T-cell (primary cell): ENCODE results near the gene MPZL2. TPM values are rescaled to one million over a fixed set of nuclear protein-coding genes. Genes with fewer than 3 reads are reported as not detected.
"Not testable (repeated sequence)": the region's sequence is repeated elsewhere in the genome, so short reads cannot be mapped to it uniquely, and the experiment has no call there.

Source experiments
- ATAC-seq, 4 experiments: fragments of 200-7000 bp in 3 of 4; fragments of 150-1000 bp in 1 of 4; cut with Tn5 transposase; replicated peaks in 1 of 4; 1 replicate in 3 of 4; 2 replicates in 1 of 4; pipeline ENCODE4 v1.10.0; 2021; ENCODE audit warnings: moderate library complexity in 3 of 4, mild to moderate bottlenecking in 2 of 4, moderate number of reproducible peaks in 1 of 4
- CTCF ChIA-PET, 2 donors: fragments of 300-600 bp; sonication (Branson Sonifier 250); formaldehyde crosslinking; loops; one replicate each; lab custom pipeline; 2022; ENCODE audit warnings: antibody characterized with exemption in 2 of 2; lab: Charles Lee
- POLR2A ChIA-PET, 2 donors: fragments of 300-600 bp; sonication (Branson Sonifier 250); formaldehyde crosslinking; loops; one replicate each; lab custom pipeline; 2022; ENCODE audit warnings: antibody characterized with exemption in 2 of 2; lab: Charles Lee
- DNase-seq, 35 experiments: peaks; one replicate each; pipeline versions ENCODE4 v3.0.0 to v3.0.0-alpha.2; 2013 to 2023
- H3K27ac ChIP-seq: one replicate; pipeline ENCODE4 v1.5.1; 2013; ENCODE audit warnings: low read length
- H3K27me3 ChIP-seq, 2 experiments: replicated peaks in 1 of 2; 1 replicate in 1 of 2; 2 replicates in 1 of 2; pipeline versions ENCODE4 v1.6.1 to v1.7.0; 2013; ENCODE audit warnings: low read length in 1 of 2, mixed read lengths in 1 of 2; ENCODE audit not compliant: control insufficient read depth in 2 of 2, insufficient read depth in 2 of 2; ENCODE audit errors: extremely low read depth in 1 of 2
- H3K36me3 ChIP-seq, 2 donors: 1 replicate in 1 of 2; 2 replicates in 1 of 2; pipeline versions ENCODE4 v1.6.1 to v1.7.0; 2013; ENCODE audit warnings: low read length in 1 of 2; ENCODE audit not compliant: control insufficient read depth in 2 of 2, insufficient read depth in 1 of 2; ENCODE audit errors: extremely low read depth in 1 of 2
- H3K4me1 ChIP-seq, 2 experiments: 1 replicate in 1 of 2; 2 replicates in 1 of 2; pipeline versions ENCODE4 v1.6.1 to v1.7.0; 2013; ENCODE audit warnings: low read length in 2 of 2, mixed read lengths in 1 of 2; ENCODE audit not compliant: insufficient read depth in 2 of 2, control insufficient read depth in 1 of 2; ENCODE audit errors: extremely low read depth in 1 of 2
- H3K4me3 ChIP-seq, 2 donors: 1 replicate in 1 of 2; 2 replicates in 1 of 2; pipeline versions ENCODE4 v1.5.1 to v1.7.0; 2013; ENCODE audit warnings: mild to moderate bottlenecking in 2 of 2, low read length in 1 of 2, moderate library complexity in 1 of 2; ENCODE audit not compliant: control insufficient read depth in 1 of 2; ENCODE audit errors: extremely low read depth in 1 of 2
- H3K9me3 ChIP-seq: 2 replicates; pipeline ENCODE4 v1.7.0; 2013
- H3K27ac Mint-ChIP-seq, 2 donors: one replicate each; pipeline ENCODE4 v1.8.0; 2020 to 2021; ENCODE audit warnings: mild to moderate bottlenecking in 2 of 2, mixed read lengths in 2 of 2
- H3K27me3 Mint-ChIP-seq, 2 donors: one replicate each; pipeline ENCODE4 v1.8.0; 2021 to 2022; ENCODE audit warnings: mixed read lengths in 2 of 2
- H3K36me3 Mint-ChIP-seq: one replicate; pipeline ENCODE4 v1.8.0; 2021; ENCODE audit warnings: mixed read lengths
- H3K4me1 Mint-ChIP-seq, 3 donors: one replicate each; pipeline ENCODE4 v1.8.0; 2020 to 2022; ENCODE audit warnings: mixed read lengths in 3 of 3, mild to moderate bottlenecking in 1 of 3
- H3K4me3 Mint-ChIP-seq, 3 donors: one replicate each; pipeline ENCODE4 v1.8.0; 2020 to 2022; ENCODE audit warnings: mild to moderate bottlenecking in 3 of 3, mixed read lengths in 3 of 3, moderate library complexity in 3 of 3
- H3K9me3 Mint-ChIP-seq, 3 donors: one replicate each; pipeline ENCODE4 v1.8.0; 2020 to 2022; ENCODE audit warnings: mixed read lengths in 3 of 3
- WGBS: methylation state at CpG from one replicate; pipeline ENCODE4 v1.1.5; 2013; ENCODE audit warnings: missing lambda C conversion rate; ENCODE audit not compliant: insufficient coverage; 5-methylcytosine and 5-hydroxymethylcytosine counted together
- total RNA-seq, 35 experiments: library from RNA in 6 of 35; stranded (reverse) in 6 of 35; fragments of 120-200 nt in 1 of 35; gene quantifications; one replicate each; pipeline versions ENCODE4 v1.2.1 to v1.2.4 and lab custom pipeline; 2013 to 2026

The MPZL2 gene
- total RNA-seq, 5 donors from 2014 or later (not counting 1 experiment from before 2014, with no cell fraction given) = 0.85 to 5.6 (median 2.0) TPM

- H3K4me1 Mint-ChIP-seq = peaks cover 87 to 89% (median 88%) of the 10 kb centered on the region in 3 donors
- POLR2A ChIA-PET = interaction anchor here in 1 of 2 donors (0.6 to 1.2 kb wide), 2 partner anchors 22 to 32 kb away, joined by 4 to 12 read pairs; partner anchors contain the start of gene CD3D
- no peaks in the 10 kb centered on the region for H3K27me3 ChIP-seq
- peak overlapping the region; percentile 88 to 92 for H3K27ac Mint-ChIP-seq
- H3K9me3 Mint-ChIP-seq = no peaks in the 10 kb centered on the region
- CTCF ChIA-PET = interaction anchor here in 1 of 2 donors (2.0 to 2.2 kb wide), 2 partner anchors 15 to 33 kb away, joined by 4 to 15 read pairs; partner anchors contain the start of gene CD3D
- peak overlapping the region in 2 of 3 donors; percentile 28 to 31 for H3K4me3 Mint-ChIP-seq
- no CpG with 5 or more reads among the region's 3 CpGs for WGBS
- H3K27me3 Mint-ChIP-seq = no peaks in the 10 kb centered on the region
- H3K36me3 ChIP-seq = peaks cover 12 to 79% of the 10 kb centered on the region in 2 donors
- DNase-seq (no peak), ATAC-seq (no peak)
- H3K36me3 Mint-ChIP-seq = peaks cover 72% of the 10 kb centered on the region
- no peaks in the 10 kb centered on the region for H3K9me3 ChIP-seq
- no peak overlapping the region for H3K4me3 ChIP-seq
- H3K27ac ChIP-seq = peak overlapping the region; percentile 61
- peaks cover 63 to 70% of the 10 kb centered on the region in 2 experiments for H3K4me1 ChIP-seq
These were observed 46.2 kb upstream of the MPZL2 start for GRCh38 chr11:118310271-118310670.

GRCh38 chr11:118308995-118309528, 45.0 kb upstream of the MPZL2 start:
- H3K4me3 ChIP-seq, H3K27me3 ChIP-seq, H3K27me3 Mint-ChIP-seq, H3K9me3 Mint-ChIP-seq, H3K9me3 ChIP-seq, DNase-seq, ATAC-seq: not testable (repeated sequence)
- Histone ChIP-seq H3K27ac (peak overlapping the region; percentile 91), H3K4me1 (peaks cover 57 to 63% of the 10 kb centered on the region in 2 experiments), H3K36me3 (peaks cover 6 to 68% of the 10 kb centered on the region in 2 donors)
- peaks cover 84 to 88% (median 87%) of the 10 kb centered on the region in 3 donors for H3K4me1 Mint-ChIP-seq
- H3K4me3 Mint-ChIP-seq = peak overlapping the region; percentile 95 to 99 (median 99)
- WGBS = 60% methylated on average over 1 of the region's 5 CpGs
- CTCF ChIA-PET = interaction anchor here in 1 of 2 donors (0.6 to 1.4 kb wide), 6 partner anchors 14 to 110 kb away, joined by 3 to 6 read pairs (median 4); no protein-coding TSS in a partner anchor
- H3K36me3 Mint-ChIP-seq = peaks cover 69% of the 10 kb centered on the region
- POLR2A ChIA-PET = interaction anchor here in 1 of 2 donors (0.6 to 1.0 kb wide), 2 partner anchors 26 to 70 kb away, joined by 3 to 4 read pairs; no protein-coding TSS in a partner anchor
- peak overlapping the region; percentile 70 to 100 for H3K27ac Mint-ChIP-seq

GRCh38 chr11:118306556-118306955, 42.5 kb upstream of the MPZL2 start:
- Histone ChIP-seq H3K27me3 (no peaks in the 10 kb centered on the region), H3K36me3 (peaks cover 0 to 43% of the 10 kb centered on the region in 2 donors), H3K9me3 (no peaks in the 10 kb centered on the region), H3K27ac (peak overlapping the region; percentile 91), H3K4me3 (peak overlapping the region; percentile 69 to 87), H3K4me1 (peaks cover 50 to 65% of the 10 kb centered on the region in 2 experiments)
- peaks cover 49% of the 10 kb centered on the region for H3K36me3 Mint-ChIP-seq
- ChIA-PET POLR2A (no interaction called here), CTCF (interaction anchor here (0.5 to 1.7 kb wide), 5 partner anchors 10 to 45 kb away, joined by 3 to 11 read pairs (median 4); no protein-coding TSS in a partner anchor)
- peak overlapping the region; percentile 70 to 100 for H3K27ac Mint-ChIP-seq
- peaks cover 85 to 93% (median 91%) of the 10 kb centered on the region in 3 donors for H3K4me1 Mint-ChIP-seq
- peak in 1 of 35 experiments; percentile 32 for DNase-seq
- H3K4me3 Mint-ChIP-seq = peak overlapping the region; percentile 95 to 99 (median 99)
- no peak for ATAC-seq
- no CpG with 5 or more reads among the region's 2 CpGs for WGBS
- H3K27me3 Mint-ChIP-seq = no peaks in the 10 kb centered on the region
- no peaks in the 10 kb centered on the region for H3K9me3 Mint-ChIP-seq

GRCh38 chr11:118305726-118306125, 41.6 kb upstream of the MPZL2 start:
- DNase-seq (peak in 34 of 35 experiments; percentile 32 to 81 (median 58)), ATAC-seq (peak; percentile 62 to 72 (median 62))
- Mint-ChIP-seq H3K4me3 (peak overlapping the region; percentile 95 to 99 (median 99)), H3K27me3 (no peaks in the 10 kb centered on the region), H3K9me3 (no peaks in the 10 kb centered on the region), H3K36me3 (peaks cover 43% of the 10 kb centered on the region), H3K27ac (peak overlapping the region; percentile 100), H3K4me1 (peaks cover 84 to 89% (median 88%) of the 10 kb centered on the region in 3 donors)
- Histone ChIP-seq H3K4me3 (peak overlapping the region; percentile 87 to 91), H3K27me3 (no peaks in the 10 kb centered on the region), H3K4me1 (peaks cover 42 to 62% of the 10 kb centered on the region in 2 experiments), H3K36me3 (peaks cover 0 to 35% of the 10 kb centered on the region in 2 donors), H3K27ac (peak overlapping the region; percentile 91), H3K9me3 (no peaks in the 10 kb centered on the region)
- 0% methylated on average over 8 of the region's 8 CpGs for WGBS
- ChIA-PET POLR2A (interaction anchor here (0.6 to 1.6 kb wide), 5 partner anchors 29 to 835 kb away, joined by 3 to 4 read pairs (median 3); no protein-coding TSS in a partner anchor), CTCF (interaction anchor here (0.6 to 3.0 kb wide), 11 partner anchors 10 to 107 kb away, joined by 3 to 20 read pairs (median 3); partner anchors contain the start of genes CD3D (in 1 of the 2) and UBE4A (in 1 of the 2))

- H3K9me3 Mint-ChIP-seq = no peaks in the 10 kb centered on the region
- peak within 1 kb of the TSS; percentile 95 to 99 (median 99) for H3K4me3 Mint-ChIP-seq
- DNase-seq (peak; percentile 46 to 80 (median 61)), ATAC-seq (peak; percentile 77 to 85 (median 80))
- peak within 1 kb of the TSS; percentile 87 to 91 for H3K4me3 ChIP-seq
- ChIA-PET CTCF (interaction anchor here (0.5 to 3.0 kb wide), 15 partner anchors 9 to 506 kb away, joined by 3 to 20 read pairs (median 3); partner anchors contain the start of genes CD3D (in 1 of the 2) and UBE4A (in 1 of the 2)), POLR2A (interaction anchor here (0.5 to 1.7 kb wide), 9 partner anchors 13 to 88 kb away, joined by 3 to 5 read pairs (median 3); partner anchors contain the start of gene MPZL3 (in 1 of the 2))
- H3K4me1 Mint-ChIP-seq = peaks cover 75 to 91% (median 84%) of the 10 kb centered on the region in 3 donors
- no peaks in the 10 kb centered on the region for H3K27me3 ChIP-seq
- no peaks in the 10 kb centered on the region for H3K9me3 ChIP-seq
- peaks cover 0 to 28% of the 10 kb centered on the region in 2 donors for H3K36me3 ChIP-seq
- peak within 1 kb of the TSS; percentile 100 for H3K27ac Mint-ChIP-seq
- H3K4me1 ChIP-seq = peaks cover 39 to 59% of the 10 kb centered on the region in 2 experiments
- H3K27ac ChIP-seq = peak within 1 kb of the TSS; percentile 91
- no peaks in the 10 kb centered on the region for H3K27me3 Mint-ChIP-seq
- WGBS = 0% methylated on average over 1 of the region's 8 CpGs
- peaks cover 36% of the 10 kb centered on the region for H3K36me3 Mint-ChIP-seq
These were observed 40.6 kb upstream of the MPZL2 start, which contains the start of gene CD3E for GRCh38 chr11:118304568-118305248. Gene CD3E, plus strand, starts transcription at chr11:118304730. Its CDS starts 223 bp downstream, at chr11:118304953.
